Activated CD4-positive, alpha-beta T cell treated with anti-CD3 and anti-CD28 coated beads, Interleukin-2, amount 50 U/mL, for 24 hours (primary cell): ENCODE data around the gene OR2J2.
"Not testable (repeated sequence)": the region's sequence is repeated elsewhere in the genome, so short reads cannot be mapped to it uniquely, and the experiment has no call there.

Experiments
- DNase-seq, 2 donors: peaks; one replicate each; pipeline ENCODE4 v3.0.0-alpha.2; 2020; ENCODE audit warnings: low read depth in 1 of 2, low spot score in 1 of 2

OR2J2 gene

GRCh38 chr6:29170607-29171006, at the start of gene OR2J2:
OR2J2 (plus strand) TSS chr6:29170907; CDS start chr6:29173636, 2,729 bp downstream.
- not testable (repeated sequence) for DNase-seq

GRCh38 chr6:29129326-29130012, 41.2 kb upstream of the OR2J2 start:
- no peak for DNase-seq

GRCh38 chr6:29130644-29131043, 40.1 kb upstream of the OR2J2 start:
- no peak for DNase-seq

GRCh38 chr6:29131691-29132090, 39.0 kb upstream of the OR2J2 start:
- DNase-seq, result no peak

GRCh38 chr6:29137724-29138123, 33.0 kb upstream of the OR2J2 start:
- no peak for DNase-seq

- DNase-seq, result no peak
Observed at GRCh38 chr6:29141606-29142005, 29.1 kb upstream of the OR2J2 start.

GRCh38 chr6:29142309-29142708, 28.4 kb upstream of the OR2J2 start:
- DNase-seq, result no peak

- no peak for DNase-seq
Observed at GRCh38 chr6:29146179-29146578, 24.5 kb upstream of the OR2J2 start.

GRCh38 chr6:29147074-29147473, 23.6 kb upstream of the OR2J2 start:
- no peak for DNase-seq

GRCh38 chr6:29149444-29149843, 21.3 kb upstream of the OR2J2 start:
- DNase-seq, result not testable (repeated sequence)

- DNase-seq, result no peak
Observed at GRCh38 chr6:29153083-29153482, 17.6 kb upstream of the OR2J2 start.

GRCh38 chr6:29155182-29155581, 15.5 kb upstream of the OR2J2 start:
- not testable (repeated sequence) for DNase-seq

- DNase-seq, result not testable (repeated sequence)
Observed at GRCh38 chr6:29159922-29160321, 10.8 kb upstream of the OR2J2 start.

GRCh38 chr6:29165571-29165970, 5.1 kb upstream of the OR2J2 start:
- DNase-seq, result not testable (repeated sequence)

GRCh38 chr6:29171736-29172135, 1.0 kb downstream of the OR2J2 start:
- DNase-seq, result no peak

- no peak for DNase-seq
Observed at GRCh38 chr6:29183594-29183993, 12.9 kb downstream of the OR2J2 start.

- DNase-seq, result not testable (repeated sequence)
Observed at GRCh38 chr6:29188659-29189058, 18.0 kb downstream of the OR2J2 start.

GRCh38 chr6:29200767-29201662, 30.3 kb downstream of the OR2J2 start:
- DNase-seq, result no peak

GRCh38 chr6:29201966-29202365, 31.3 kb downstream of the OR2J2 start:
- no peak for DNase-seq

- DNase-seq, result no peak
Observed at GRCh38 chr6:29211488-29211887, 40.8 kb downstream of the OR2J2 start.

GRCh38 chr6:29216528-29216927, 45.8 kb downstream of the OR2J2 start:
- DNase-seq, result no peak

- not testable (repeated sequence) for DNase-seq
Observed at GRCh38 chr6:29217242-29217641, 46.5 kb downstream of the OR2J2 start.
